SU-DHL-6 (cell line): ENCODE measurements around the gene ATP10A.

Experiments
- H2AFZ ChIP-seq: fragments of 200-600 bp; sonication (generic); 2 replicates; pipeline ENCODE4 v1.6.1; 2014; ENCODE audit warnings: low read depth, mild to moderate bottlenecking, moderate library complexity, mixed read lengths, antibody characterized with exemption, low read length; ENCODE audit not compliant: severe bottlenecking
- H3F3A ChIP-seq: fragments of 200-600 bp; shearing (Covaris generic); 2 replicates; pipeline ENCODE4 v1.6.0; 2016; ENCODE audit warnings: antibody characterized with exemption, mild to moderate bottlenecking; ENCODE audit not compliant: insufficient read depth
- H3K27ac ChIP-seq: fragments of 200-600 bp; sonication (generic); 2 replicates; pipeline ENCODE4 v1.5.1; 2016; ENCODE audit warnings: low read depth, mild to moderate bottlenecking, low read length, moderate library complexity, mixed read lengths
- H3K27me3 ChIP-seq: fragments of 200-600 bp; sonication (generic), shearing (Covaris generic); 2 replicates; pipeline ENCODE4 v1.6.0; 2014; ENCODE audit warnings: mild to moderate bottlenecking, low read length
- H3K36me3 ChIP-seq: fragments of 200-600 bp; sonication (generic); 2 replicates; pipeline ENCODE4 v1.6.1; 2014; ENCODE audit warnings: mild to moderate bottlenecking, low read length, mixed read lengths
- H3K4me2 ChIP-seq: fragments of 300-600, 200-600 bp; shearing (Covaris generic), sonication (generic); 2 replicates; pipeline ENCODE4 v1.6.0; 2014; ENCODE audit warnings: low read length, low read depth, mild to moderate bottlenecking; ENCODE audit not compliant: poor library complexity, severe bottlenecking
- H3K4me3 ChIP-seq: fragments of 200-600 bp; sonication (generic); 2 replicates; pipeline ENCODE4 v1.5.1; 2014; ENCODE audit warnings: antibody characterized with exemption, low read length, mild to moderate bottlenecking, mixed read lengths; ENCODE audit not compliant: insufficient read depth, poor library complexity, severe bottlenecking
- H3K79me2 ChIP-seq: fragments of 200-600 bp; sonication (generic); 2 replicates; pipeline ENCODE4 v1.6.1; 2014; ENCODE audit warnings: mild to moderate bottlenecking, low read length, moderate library complexity; ENCODE audit not compliant: insufficient read depth
- H3K9ac ChIP-seq: fragments of 200-600 bp; sonication (generic); 2 replicates; pipeline ENCODE4 v1.7.0; 2014; ENCODE audit warnings: mild to moderate bottlenecking, low read length
- H3K9me2 ChIP-seq: fragments of 200-600 bp; sonication (generic); replicated peaks from 2 replicates; pipeline ENCODE4 v1.6.1; 2014; ENCODE audit warnings: low read length; ENCODE audit not compliant: insufficient read depth
- H3K9me3 ChIP-seq: fragments of 200-600 bp; sonication (generic); 2 replicates; pipeline ENCODE4 v1.6.1; 2014; ENCODE audit warnings: low read length, mixed read lengths; ENCODE audit not compliant: insufficient read depth
- H4K20me1 ChIP-seq: fragments of 200-600 bp; sonication (generic); 2 replicates; pipeline ENCODE4 v1.6.1; 2014; ENCODE audit warnings: low read depth, mild to moderate bottlenecking, antibody characterized with exemption, low read length, moderate library complexity, mixed read lengths
- EZH2phosphoT487 ChIP-seq: fragments of 200-600 bp; sonication (generic), shearing (Covaris generic); conservative IDR thresholded peaks from 2 replicates; pipeline ENCODE4 v1.6.1; 2018; ENCODE audit warnings: mild to moderate bottlenecking, antibody characterized with exemption, low read length, moderate library complexity, mixed read lengths
- TF ChIP-seq, protein P1 (sequence below): fragments of 200-600 bp; sonication (generic); IDR thresholded peaks from one replicate; pipeline ENCODE4 v1.5.1; 2017; ENCODE audit warnings: antibody characterized with exemption, mild to moderate bottlenecking, low read length, moderate library complexity; ENCODE audit not compliant: insufficient read depth, poor library complexity, severe bottlenecking

ATP10A gene

DNA sequence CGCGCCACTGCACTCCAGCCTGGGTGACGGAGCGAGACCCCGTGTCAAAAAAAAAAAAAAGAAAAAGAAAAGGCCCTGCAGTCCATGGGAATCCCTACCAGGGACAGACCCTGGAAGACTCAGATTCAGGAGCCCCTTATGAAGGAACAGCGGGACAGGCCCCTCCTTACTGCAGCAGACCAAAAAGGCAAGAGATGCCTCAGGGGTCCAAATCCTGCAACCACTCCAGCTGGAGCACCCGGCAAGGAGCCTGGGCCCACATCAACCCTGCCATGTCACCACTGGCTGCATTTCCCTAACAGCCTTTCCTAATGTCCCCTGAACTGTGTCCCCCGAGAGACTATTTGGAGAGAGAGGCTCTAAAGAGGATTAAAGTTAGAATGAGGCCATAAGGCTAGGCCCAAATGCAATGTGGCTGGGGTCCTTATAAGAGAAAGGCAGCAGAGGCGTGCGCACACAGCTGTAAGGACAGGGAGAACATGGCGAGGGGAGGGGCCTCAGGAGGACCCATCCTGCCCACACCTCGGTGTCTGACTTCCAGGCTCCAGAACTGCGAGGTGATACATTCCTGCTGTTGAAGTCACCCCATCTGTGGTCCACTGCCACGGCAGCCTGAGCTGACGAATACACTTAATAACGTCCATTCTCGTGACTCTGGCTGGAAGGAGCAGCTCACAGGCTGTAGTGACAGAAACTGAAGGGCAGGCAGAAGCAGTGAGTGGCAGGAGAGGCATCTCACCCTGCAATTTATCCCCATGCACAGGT is 78.1 kb downstream of the ATP10A start:
- Histone ChIP-seq H3K9ac (no peak overlapping the region), H3K36me3 (no peaks in the 10 kb centered on the region), H3K9me2 (no peaks in the 10 kb centered on the region), H4K20me1 (no peaks in the 10 kb centered on the region), H3K4me3 (no peak overlapping the region), H3K79me2 (no peaks in the 10 kb centered on the region), H3K27me3 (no peaks in the 10 kb centered on the region), H2AFZ (no peak overlapping the region), H3K4me2 (no peak overlapping the region), H3K9me3 (no peaks in the 10 kb centered on the region), H3K27ac (no peak overlapping the region), H3F3A (no peaks in the 10 kb centered on the region)
- TF ChIP-seq EZH2phosphoT487, result no peak
- TF ChIP-seq, protein P1, sequence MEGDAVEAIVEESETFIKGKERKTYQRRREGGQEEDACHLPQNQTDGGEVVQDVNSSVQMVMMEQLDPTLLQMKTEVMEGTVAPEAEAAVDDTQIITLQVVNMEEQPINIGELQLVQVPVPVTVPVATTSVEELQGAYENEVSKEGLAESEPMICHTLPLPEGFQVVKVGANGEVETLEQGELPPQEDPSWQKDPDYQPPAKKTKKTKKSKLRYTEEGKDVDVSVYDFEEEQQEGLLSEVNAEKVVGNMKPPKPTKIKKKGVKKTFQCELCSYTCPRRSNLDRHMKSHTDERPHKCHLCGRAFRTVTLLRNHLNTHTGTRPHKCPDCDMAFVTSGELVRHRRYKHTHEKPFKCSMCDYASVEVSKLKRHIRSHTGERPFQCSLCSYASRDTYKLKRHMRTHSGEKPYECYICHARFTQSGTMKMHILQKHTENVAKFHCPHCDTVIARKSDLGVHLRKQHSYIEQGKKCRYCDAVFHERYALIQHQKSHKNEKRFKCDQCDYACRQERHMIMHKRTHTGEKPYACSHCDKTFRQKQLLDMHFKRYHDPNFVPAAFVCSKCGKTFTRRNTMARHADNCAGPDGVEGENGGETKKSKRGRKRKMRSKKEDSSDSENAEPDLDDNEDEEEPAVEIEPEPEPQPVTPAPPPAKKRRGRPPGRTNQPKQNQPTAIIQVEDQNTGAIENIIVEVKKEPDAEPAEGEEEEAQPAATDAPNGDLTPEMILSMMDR, result no peak

DNA sequence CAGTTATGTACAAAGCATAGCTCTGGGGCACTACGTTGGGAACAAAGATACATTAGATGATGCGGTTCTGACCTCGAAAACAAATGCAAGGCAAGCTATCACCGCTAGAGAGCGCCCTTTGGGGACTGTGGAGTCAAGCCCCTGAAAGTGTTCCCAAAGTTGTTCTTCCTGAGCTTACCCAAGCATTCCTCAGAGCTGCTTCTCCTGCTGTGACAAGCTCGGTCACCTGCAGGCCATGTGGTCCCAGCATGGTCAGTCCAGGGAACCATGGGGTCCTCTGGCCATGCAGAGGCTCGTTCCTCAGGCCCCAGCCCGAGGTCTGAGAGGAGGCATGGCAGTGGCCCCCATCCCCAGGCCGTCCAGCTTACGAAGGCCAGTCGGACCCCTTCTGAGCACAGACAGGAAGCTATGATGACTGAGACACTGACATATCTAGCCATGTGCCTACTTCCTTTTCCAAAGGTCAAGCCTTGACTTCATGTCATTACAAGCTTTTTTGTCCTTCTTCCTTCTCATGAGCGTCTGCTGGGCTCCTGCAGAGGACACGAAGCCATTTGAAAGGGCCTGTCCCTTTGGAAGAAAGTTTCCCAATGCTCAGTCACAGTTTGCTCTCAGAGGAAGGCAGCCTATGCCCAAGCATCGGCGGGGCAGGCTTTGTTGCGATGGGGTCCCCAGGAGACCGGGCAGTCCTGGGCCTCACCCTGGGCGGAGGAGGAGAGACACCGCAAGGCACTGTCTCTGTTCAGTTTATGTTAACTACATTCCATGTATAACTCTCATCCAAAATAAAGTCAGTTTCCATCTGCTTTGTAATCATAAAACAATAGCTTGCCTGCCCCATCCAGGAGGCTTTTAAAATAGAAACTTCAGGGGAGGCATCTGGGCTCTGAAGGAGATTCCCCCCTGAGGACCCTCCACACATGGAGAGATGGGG is 79.3 kb downstream of the ATP10A start:
- Histone ChIP-seq H3K4me3 (no peak overlapping the region), H3K9ac (no peak overlapping the region), H3K9me3 (no peaks in the 10 kb centered on the region), H3K27me3 (no peaks in the 10 kb centered on the region), H3K79me2 (no peaks in the 10 kb centered on the region), H3K36me3 (no peaks in the 10 kb centered on the region), H3K9me2 (no peaks in the 10 kb centered on the region), H4K20me1 (no peaks in the 10 kb centered on the region), H2AFZ (no peak overlapping the region), H3K4me2 (no peak overlapping the region), H3K27ac (no peak overlapping the region), H3F3A (no peaks in the 10 kb centered on the region)
- TF ChIP-seq EZH2phosphoT487, result no peak
- TF ChIP-seq, protein P1, result peak; percentile 16

DNA sequence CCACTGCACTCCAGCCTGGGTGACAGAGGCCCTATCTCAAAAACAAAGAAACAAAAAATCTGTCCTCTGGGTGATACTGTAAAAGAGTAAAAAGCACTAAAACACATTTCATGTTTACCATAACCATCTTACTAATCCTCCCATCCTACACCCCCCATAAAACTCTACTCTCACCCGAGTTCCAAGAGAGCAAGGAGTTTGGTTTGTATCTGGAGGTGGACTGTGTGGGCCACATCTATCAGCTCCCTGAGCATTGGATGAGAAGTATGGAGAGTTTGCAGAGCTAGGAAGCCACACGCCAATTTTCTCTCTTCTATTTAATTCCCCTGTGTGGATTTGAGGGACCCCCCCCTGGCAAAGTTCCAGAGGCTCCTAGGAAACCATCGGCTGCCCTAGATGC is 80.0 kb downstream of the ATP10A start:
- Histone ChIP-seq H3K27me3 (no peaks in the 10 kb centered on the region), H3K4me3 (no peak overlapping the region), H3K9me2 (no peaks in the 10 kb centered on the region), H4K20me1 (no peaks in the 10 kb centered on the region), H3K27ac (no peak overlapping the region), H3K9me3 (no peaks in the 10 kb centered on the region), H3F3A (no peaks in the 10 kb centered on the region), H3K79me2 (no peaks in the 10 kb centered on the region), H3K9ac (no peak overlapping the region), H3K4me2 (no peak overlapping the region), H3K36me3 (no peaks in the 10 kb centered on the region), H2AFZ (no peak overlapping the region)
- TF ChIP-seq, protein P1, result no peak
- no peak for TF ChIP-seq EZH2phosphoT487
